ENCODE results near the gene GUCA2B. TPM values are rescaled to one million over a fixed set of nuclear protein-coding genes. Genes with fewer than 3 reads are reported as not detected.

The GUCA2B gene
- total RNA-seq, 1 experiment from 2014 or later: not detected

GRCh38 chr1:42171679-42172266, 18.6 kb downstream of the GUCA2B start:
- H3K36me3 ChIP-seq (ENCODE audit: control insufficient read depth, insufficient read depth, low read length): no peaks in the 10 kb centered on the region; the same call in 1 of the 2 replicates
- CTCF ChIA-PET: interaction anchor here (0.6 kb wide), 1 partner anchor 201 kb away, joined by 3 read pairs; no protein-coding TSS in a partner anchor
- ATAC-seq: no peak
- POLR2A ChIA-PET: no interaction called here
- intact Hi-C loops (cut with micrococcal nuclease; ENCODE audit: unreplicated experiment) (loop anchor here (10.0 kb wide), 1 partner anchor 143 kb away; no protein-coding TSS in a partner anchor), in situ Hi-C loops (cut with HindIII; ENCODE audit: low pct_unique_long_range_greater_than_20kb, low sequenced_read_pairs) (no loop called here)
- no TSS peak for BruUV-seq (replicated peaks)
- H3K27ac ChIP-seq (ENCODE audit: low read length): no peak overlapping the region
- no peaks in the 10 kb centered on the region; the same call in 1 of the 2 replicates for H3K4me1 ChIP-seq (ENCODE audit: control insufficient read depth, insufficient read depth, low read length)
- no peaks in the 10 kb centered on the region for H3K9me3 ChIP-seq (ENCODE audit: control insufficient read depth, insufficient read depth, low read depth, low read length)
- no peak overlapping the region for H3K4me3 ChIP-seq (ENCODE audit: low read depth in 2 of 2, low read length in 2 of 2)
- no peak for DNase-seq (ENCODE audit: low read depth, low spot score)
- no peaks in the 10 kb centered on the region for H3K27me3 ChIP-seq (ENCODE audit: control insufficient read depth, insufficient read depth, low read length)
- no peak; the same call in 1 of the 2 replicates for TF ChIP-seq POLR2AphosphoS5 (IDR thresholded peaks at IDR 0.05; ENCODE audit: low read depth, low read length)
- no peak for TF ChIP-seq TCF7L2 (IDR thresholded peaks at IDR 0.05; ENCODE audit: low read depth, low read length)

GRCh38 chr1:42172381-42173133, 19.3 kb downstream of the GUCA2B start:
- DNase-seq (ENCODE audit: low read depth, low spot score) (no peak), ATAC-seq (no peak)
- in situ Hi-C loops (cut with HindIII; ENCODE audit: low pct_unique_long_range_greater_than_20kb, low sequenced_read_pairs): no loop called here
- no peak overlapping the region for H3K27ac ChIP-seq (ENCODE audit: low read length)
- intact Hi-C loops (cut with micrococcal nuclease; ENCODE audit: unreplicated experiment): loop anchor here (10.0 kb wide), 1 partner anchor 142 kb away; no protein-coding TSS in a partner anchor
- no peaks in the 10 kb centered on the region for H3K9me3 ChIP-seq (ENCODE audit: control insufficient read depth, insufficient read depth, low read depth, low read length)
- no peaks in the 10 kb centered on the region; the same call in 1 of the 2 replicates for H3K36me3 ChIP-seq (ENCODE audit: control insufficient read depth, insufficient read depth, low read length)
- no TSS peak for BruUV-seq (replicated peaks)
- CTCF ChIA-PET: interaction anchor here (0.6 to 1.0 kb wide), 5 partner anchors 8 to 1757 kb away, joined by 3 to 9 read pairs (median 3); partner anchors contain the start of gene GUCA2A
- POLR2A ChIA-PET: no interaction called here
- no peaks in the 10 kb centered on the region; the same call in 1 of the 2 replicates for H3K4me1 ChIP-seq (ENCODE audit: control insufficient read depth, insufficient read depth, low read length)
- H3K27me3 ChIP-seq (ENCODE audit: control insufficient read depth, insufficient read depth, low read length): no peaks in the 10 kb centered on the region
- TF ChIP-seq POLR2AphosphoS5 (IDR thresholded peaks at IDR 0.05; ENCODE audit: low read depth, low read length) (no peak), CTCF (IDR thresholded peaks at IDR 0.05) (no peak), TCF7L2 (IDR thresholded peaks at IDR 0.05; ENCODE audit: low read depth, low read length) (no peak), REST (IDR thresholded peaks at IDR 0.05; ENCODE audit: insufficient read depth in 1 of 2, low read depth in 2 of 2, low read length in 1 of 2) (no peak), SIN3A (IDR thresholded peaks at IDR 0.05; ENCODE audit: borderline replicate concordance, insufficient read depth, low read depth, low read length) (no peak)
- no peak overlapping the region for H3K4me3 ChIP-seq (ENCODE audit: low read depth in 2 of 2, low read length in 2 of 2)
